HG03097 (cell line): ENCODE results near the gene GLMP.

Experiments
- ATAC-seq: cut with Tn5 transposase; IDR thresholded peaks from one replicate; pipeline ENCODE4 v1.9.1; 2021; ENCODE audit not compliant: unreplicated experiment, low FRiP score

GLMP gene

GRCh38 chr1:156286061-156286460 lies 9.4 kb downstream of the GLMP start:
- ATAC-seq: no peak

GRCh38 chr1:156285437-156285836 lies 10.0 kb downstream of the GLMP start:
- no peak for ATAC-seq

GRCh38 chr1:156284757-156285156 lies 10.7 kb downstream of the GLMP start:
- ATAC-seq: no peak

- ATAC-seq: no peak
Measured at GRCh38 chr1:156284112-156284511, 11.4 kb downstream of the GLMP start, which contains the start of gene TMEM79. TSS of gene TMEM79 (plus strand) at chr1:156284325. CDS start at chr1:156285227, 902 bp downstream.

- ATAC-seq: no peak
Measured at GRCh38 chr1:156283521-156283920, 12.0 kb downstream of the GLMP start.

GRCh38 chr1:156282479-156283222 lies 12.8 kb downstream of the GLMP start, which contains the start of gene SMG5:
TSS of gene SMG5 (minus strand) at chr1:156282825. CDS start at chr1:156282680, 145 bp downstream.
- ATAC-seq: peak; percentile 79

GRCh38 chr1:156281693-156282478 lies 13.6 kb downstream of the GLMP start:
- ATAC-seq: peak; percentile 6

GRCh38 chr1:156281281-156281680 lies 14.2 kb downstream of the GLMP start:
- ATAC-seq: no peak

- ATAC-seq: no peak
Measured at GRCh38 chr1:156279837-156280236, 15.6 kb downstream of the GLMP start.

- ATAC-seq: no peak
Measured at GRCh38 chr1:156276966-156277381, 18.5 kb downstream of the GLMP start.

- no peak for ATAC-seq
Measured at GRCh38 chr1:156276532-156276931, 18.9 kb downstream of the GLMP start.

- ATAC-seq: no peak
Measured at GRCh38 chr1:156270314-156270713, 25.2 kb downstream of the GLMP start.

GRCh38 chr1:156268336-156268735 lies 27.1 kb downstream of the GLMP start:
- no peak for ATAC-seq

- ATAC-seq: no peak
Measured at GRCh38 chr1:156266051-156266450, 29.4 kb downstream of the GLMP start.

GRCh38 chr1:156263288-156263655 lies 32.2 kb downstream of the GLMP start:
- no peak for ATAC-seq

- no peak for ATAC-seq
Measured at GRCh38 chr1:156262461-156263287, 32.8 kb downstream of the GLMP start.

- no peak for ATAC-seq
Measured at GRCh38 chr1:156260896-156261295, 34.6 kb downstream of the GLMP start.

GRCh38 chr1:156259805-156260204 lies 35.7 kb downstream of the GLMP start:
- ATAC-seq: no peak

- no peak for ATAC-seq
Measured at GRCh38 chr1:156258859-156259258, 36.6 kb downstream of the GLMP start.

- ATAC-seq: no peak
Measured at GRCh38 chr1:156257711-156258110, 37.8 kb downstream of the GLMP start.

- no peak for ATAC-seq
Measured at GRCh38 chr1:156253634-156254033, 41.8 kb downstream of the GLMP start.
